NB4 (cell line): ENCODE results near the gene KYNU.
"Not testable (repeated sequence)": the region's sequence is repeated elsewhere in the genome, so short reads cannot be mapped to it uniquely, and the experiment has no call there.

Source experiments
- DNase-seq: peaks from one replicate; pipeline ENCODE4 v3.0.0; 2010; ENCODE audit warnings: low read depth
- H3K4me3 ChIP-seq: one replicate; pipeline ENCODE4 v1.5.1; 2011; ENCODE audit warnings: mild to moderate bottlenecking, low read depth, low read length, moderate library complexity
- MYC ChIP-seq: IDR thresholded peaks from 2 replicates; pipeline ENCODE4 v1.6.1; 2011; ENCODE audit warnings: low read depth, low read length
- POLR2A ChIP-seq: IDR thresholded peaks from 2 replicates; pipeline ENCODE4 v1.6.1; 2011; ENCODE audit warnings: mild to moderate bottlenecking; ENCODE audit not compliant: insufficient read length; ENCODE audit errors: extremely low read depth
- TF ChIP-seq, protein P1 (sequence below): IDR thresholded peaks from 2 replicates; pipeline ENCODE4 v1.6.1; 2011; ENCODE audit warnings: low read depth, low read length
- TF ChIP-seq, protein P2 (sequence below): IDR thresholded peaks from one replicate; pipeline ENCODE4 v1.5.1; 2012; ENCODE audit warnings: low read depth, low read length

KYNU gene

DNA sequence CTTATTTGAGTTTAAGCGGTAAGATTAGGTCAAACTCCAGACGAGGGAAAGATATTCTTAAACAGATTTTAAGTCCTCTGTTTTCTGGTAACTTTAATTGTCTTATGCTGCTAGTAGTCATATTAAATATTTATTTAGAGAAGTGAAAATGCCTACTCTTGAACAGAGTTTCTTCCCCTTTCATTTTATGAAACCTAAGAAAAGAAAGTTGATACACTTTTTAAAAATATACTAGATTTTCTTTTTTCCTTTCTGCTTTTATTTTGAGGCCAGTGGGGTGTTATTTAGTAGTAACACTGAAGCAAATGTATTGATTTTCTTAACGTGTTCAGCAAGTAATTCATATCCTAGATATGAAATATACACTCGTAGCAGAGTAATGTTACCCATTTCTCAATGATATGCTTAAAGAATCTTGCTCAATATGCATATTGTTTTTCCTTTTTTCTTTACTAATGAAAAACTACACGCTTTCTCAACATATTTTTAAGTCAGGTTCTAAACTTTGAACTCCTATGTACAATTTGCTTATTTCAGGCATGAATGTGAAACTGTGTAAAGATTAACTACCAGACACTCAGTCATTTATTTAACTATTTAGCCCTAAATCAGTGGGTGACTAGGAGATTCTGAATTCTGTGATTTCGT, 691 bp downstream of the KYNU start:
- H3K4me3 ChIP-seq, result peak overlapping the region; percentile 45
- no peak for DNase-seq
- TF ChIP-seq POLR2A (no peak), MYC (no peak)
- TF ChIP-seq, protein P1, sequence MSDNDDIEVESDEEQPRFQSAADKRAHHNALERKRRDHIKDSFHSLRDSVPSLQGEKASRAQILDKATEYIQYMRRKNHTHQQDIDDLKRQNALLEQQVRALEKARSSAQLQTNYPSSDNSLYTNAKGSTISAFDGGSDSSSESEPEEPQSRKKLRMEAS, result no peak
- TF ChIP-seq, protein P2, sequence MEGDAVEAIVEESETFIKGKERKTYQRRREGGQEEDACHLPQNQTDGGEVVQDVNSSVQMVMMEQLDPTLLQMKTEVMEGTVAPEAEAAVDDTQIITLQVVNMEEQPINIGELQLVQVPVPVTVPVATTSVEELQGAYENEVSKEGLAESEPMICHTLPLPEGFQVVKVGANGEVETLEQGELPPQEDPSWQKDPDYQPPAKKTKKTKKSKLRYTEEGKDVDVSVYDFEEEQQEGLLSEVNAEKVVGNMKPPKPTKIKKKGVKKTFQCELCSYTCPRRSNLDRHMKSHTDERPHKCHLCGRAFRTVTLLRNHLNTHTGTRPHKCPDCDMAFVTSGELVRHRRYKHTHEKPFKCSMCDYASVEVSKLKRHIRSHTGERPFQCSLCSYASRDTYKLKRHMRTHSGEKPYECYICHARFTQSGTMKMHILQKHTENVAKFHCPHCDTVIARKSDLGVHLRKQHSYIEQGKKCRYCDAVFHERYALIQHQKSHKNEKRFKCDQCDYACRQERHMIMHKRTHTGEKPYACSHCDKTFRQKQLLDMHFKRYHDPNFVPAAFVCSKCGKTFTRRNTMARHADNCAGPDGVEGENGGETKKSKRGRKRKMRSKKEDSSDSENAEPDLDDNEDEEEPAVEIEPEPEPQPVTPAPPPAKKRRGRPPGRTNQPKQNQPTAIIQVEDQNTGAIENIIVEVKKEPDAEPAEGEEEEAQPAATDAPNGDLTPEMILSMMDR, result no peak

DNA sequence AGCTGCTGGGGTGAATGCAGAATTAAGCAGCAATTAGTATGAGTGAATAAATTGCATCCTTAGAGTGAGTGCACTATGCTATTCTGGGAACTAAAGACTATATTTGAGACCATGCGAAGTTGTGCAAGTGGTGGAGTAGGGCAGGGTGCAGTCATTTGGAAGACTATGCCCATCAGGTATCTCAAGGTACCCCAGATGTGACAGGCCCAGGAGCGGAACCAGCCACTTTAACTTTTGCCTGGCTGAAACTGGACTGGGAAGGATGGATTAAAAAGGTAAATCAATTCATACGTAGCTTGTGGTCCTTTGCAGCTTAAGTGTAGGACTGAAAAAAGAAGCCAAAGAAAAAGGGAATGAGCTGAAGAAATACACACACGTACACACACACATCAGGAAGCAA, 1.7 kb downstream of the KYNU start:
- DNase-seq, result no peak
- H3K4me3 ChIP-seq, result peak overlapping the region; percentile 45
- TF ChIP-seq POLR2A (no peak), MYC (no peak)
- TF ChIP-seq, protein P2, result no peak
- TF ChIP-seq, protein P1, result no peak

DNA sequence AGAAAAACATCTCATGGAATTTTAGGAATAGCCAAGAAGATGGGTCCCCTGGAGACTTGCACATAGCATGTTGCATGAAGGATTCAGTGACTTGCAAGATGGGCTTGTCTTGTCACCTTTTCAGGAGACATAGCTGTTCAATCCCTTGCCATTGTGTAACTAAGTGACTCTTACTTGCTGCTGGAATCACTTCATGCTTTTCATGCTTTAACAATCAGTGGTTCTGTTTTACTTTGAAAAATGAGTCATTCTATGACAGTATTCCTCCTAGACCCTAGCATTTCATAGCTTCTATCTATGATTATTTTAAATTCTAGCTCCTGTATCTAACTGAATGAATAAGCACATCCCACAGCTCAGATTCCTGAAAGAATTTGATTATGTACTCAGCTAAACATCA, 2.8 kb downstream of the KYNU start:
- DNase-seq, result no peak
- no peak overlapping the region for H3K4me3 ChIP-seq

DNA sequence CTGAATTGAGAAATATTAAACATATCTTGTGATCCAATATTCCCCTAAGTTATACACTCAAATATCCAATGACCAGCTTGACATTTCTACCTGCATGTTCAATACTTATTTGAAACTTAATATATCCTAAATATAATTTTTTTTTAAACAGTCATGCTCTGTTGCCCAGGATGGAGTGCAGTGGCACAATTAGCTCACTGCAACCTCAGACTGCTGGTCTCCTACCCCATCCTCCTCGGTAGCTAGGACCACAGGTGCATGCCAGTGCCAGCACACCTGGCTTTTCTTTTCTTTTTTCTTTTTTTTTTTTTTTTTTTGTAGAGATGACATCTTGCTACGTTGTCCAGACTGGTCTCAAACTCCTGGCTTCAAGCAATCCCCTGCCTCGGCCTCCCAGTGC, 4.2 kb downstream of the KYNU start:
- TF ChIP-seq, protein P2, result no peak
- TF ChIP-seq MYC (no peak), POLR2A (no peak)
- TF ChIP-seq, protein P1, result no peak
- no peak for DNase-seq
- H3K4me3 ChIP-seq, result no peak overlapping the region

More for the DNA sequence above, 2.8 kb downstream of the KYNU start:
- no peak for TF ChIP-seq POLR2A
- TF ChIP-seq MYC, result no peak
- TF ChIP-seq, protein P2, result no peak

DNA sequence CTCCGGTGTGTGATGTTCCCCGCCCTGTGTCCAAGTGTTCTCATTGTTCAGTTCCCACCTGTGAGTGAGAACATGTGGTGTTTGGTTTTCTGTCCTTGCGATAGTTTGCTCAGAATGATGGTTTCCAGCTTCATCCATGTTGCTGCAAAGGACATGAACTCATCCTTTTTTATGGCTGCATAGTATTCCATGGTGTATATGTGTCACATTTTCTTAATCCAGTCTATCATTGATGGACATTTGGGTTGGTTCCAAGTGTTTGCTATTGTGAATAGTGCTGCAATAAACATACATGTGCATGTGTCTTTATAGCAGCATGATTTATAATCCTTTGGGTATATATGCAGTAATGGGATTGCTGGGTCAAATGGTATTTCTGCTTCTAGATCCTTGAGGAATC, 5.0 kb downstream of the KYNU start:
- not testable (repeated sequence) for DNase-seq, H3K4me3 ChIP-seq

DNA sequence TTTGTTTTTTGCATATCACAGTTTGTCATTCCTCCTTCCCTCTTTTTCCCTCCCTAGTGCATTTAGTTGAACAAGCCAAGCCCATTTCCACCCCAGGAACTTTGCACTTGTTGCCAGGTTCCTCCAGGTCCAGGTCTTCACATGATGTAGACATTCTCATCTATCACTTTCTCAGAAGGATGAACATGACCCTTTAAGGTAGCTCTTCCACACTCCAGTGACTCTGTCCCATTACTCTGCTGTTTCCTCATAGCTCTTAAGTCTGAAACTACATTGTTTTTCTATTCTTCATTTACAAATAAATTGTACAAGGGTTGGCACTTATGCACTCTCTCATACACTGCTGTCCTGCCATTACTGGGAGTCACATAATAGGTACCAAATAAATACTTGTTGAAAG, 6.1 kb downstream of the KYNU start:
- TF ChIP-seq POLR2A, result no peak
- TF ChIP-seq, protein P2, result no peak
- no peak for TF ChIP-seq MYC
- TF ChIP-seq, protein P1, result no peak
- no peak overlapping the region for H3K4me3 ChIP-seq
- no peak for DNase-seq

DNA sequence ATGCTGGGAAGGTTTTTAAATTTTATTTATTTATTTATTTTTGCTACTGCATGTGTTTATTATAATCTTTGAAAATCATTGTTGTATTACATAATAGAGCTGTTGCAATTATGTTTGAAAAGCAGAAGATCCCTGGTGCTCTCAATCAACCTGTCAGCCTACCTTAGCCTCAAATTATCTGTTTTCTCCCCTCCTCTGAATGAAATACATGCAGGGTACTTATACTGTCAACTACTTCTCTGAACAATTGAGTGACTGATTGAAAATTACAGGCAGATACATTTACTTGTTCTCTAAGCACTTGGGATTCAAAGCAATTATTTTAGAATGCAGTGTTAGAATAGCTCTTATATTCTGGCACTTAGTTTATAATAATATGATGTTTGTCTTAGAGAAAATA, 8.1 kb downstream of the KYNU start:
- DNase-seq, result no peak
- H3K4me3 ChIP-seq, result no peak overlapping the region
- TF ChIP-seq POLR2A, result no peak
- TF ChIP-seq MYC, result no peak
- TF ChIP-seq, protein P2, result no peak
- TF ChIP-seq, protein P1, result no peak
